Astrocyte (in vitro differentiated cells and primary cell): ENCODE measurements around the gene NME4. TPM values are rescaled to one million over a fixed set of nuclear protein-coding genes. Genes with fewer than 3 reads are reported as not detected.

Source experiments
- DNase-seq: peaks from one replicate; pipeline ENCODE4 v3.0.0-alpha.2; 2010; ENCODE audit warnings: low read depth
- FAIRE-seq: peaks from 2 replicates; lab custom pipeline; 2011; peaks lifted over from hg19 to GRCh38; lab: Jason Lieb, UNC
- H2AFZ ChIP-seq: 2 replicates; pipeline ENCODE4 v1.6.0; 2012; ENCODE audit warnings: low read depth, low read length, inconsistent platforms
- H3K27ac ChIP-seq: 2 replicates; pipeline ENCODE4 v1.5.1; 2011; ENCODE audit warnings: low read depth, low read length, inconsistent platforms
- H3K27me3 ChIP-seq: 2 replicates; pipeline ENCODE4 v1.6.0; 2011; ENCODE audit warnings: low read length, inconsistent platforms; ENCODE audit not compliant: insufficient read depth
- H3K36me3 ChIP-seq: 2 replicates; pipeline ENCODE4 v1.5.1; 2011; ENCODE audit warnings: low read length, inconsistent platforms; ENCODE audit not compliant: insufficient read depth
- H3K4me1 ChIP-seq: 2 replicates; pipeline ENCODE4 v1.5.1; 2011; ENCODE audit warnings: low read length, inconsistent platforms; ENCODE audit not compliant: insufficient read depth
- H3K4me2 ChIP-seq: 2 replicates; pipeline ENCODE4 v1.6.0; 2012; ENCODE audit warnings: low read length, inconsistent platforms
- H3K4me3 ChIP-seq: 2 replicates; pipeline ENCODE4 v1.5.1; 2011; ENCODE audit warnings: low read depth, mild to moderate bottlenecking, low read length, inconsistent platforms; ENCODE audit not compliant: insufficient read depth
- H3K79me2 ChIP-seq: 2 replicates; pipeline ENCODE4 v1.6.0; 2012; ENCODE audit warnings: mild to moderate bottlenecking, low read length, inconsistent platforms; ENCODE audit not compliant: insufficient read depth
- H3K9ac ChIP-seq: 2 replicates; pipeline ENCODE4 v1.6.0; 2012; ENCODE audit warnings: mild to moderate bottlenecking, low read length, inconsistent platforms
- H3K9me3 ChIP-seq: 2 replicates; pipeline ENCODE4 v1.5.1; 2012; ENCODE audit warnings: low read depth, mild to moderate bottlenecking, low read length, inconsistent platforms; ENCODE audit not compliant: insufficient read depth
- H4K20me1 ChIP-seq: 2 replicates; pipeline ENCODE4 v1.6.0; 2012; ENCODE audit warnings: low read length, inconsistent platforms; ENCODE audit not compliant: insufficient read depth
- H3K27ac Mint-ChIP-seq: one replicate; pipeline ENCODE4 v1.8.0; 2021; ENCODE audit warnings: mild to moderate bottlenecking, mixed read lengths; ENCODE audit not compliant: unreplicated experiment
- H3K27me3 Mint-ChIP-seq: one replicate; pipeline ENCODE4 v1.8.0; 2021; ENCODE audit warnings: low read depth, mixed read lengths; ENCODE audit not compliant: unreplicated experiment
- H3K36me3 Mint-ChIP-seq: one replicate; pipeline ENCODE4 v1.8.0; 2021; ENCODE audit warnings: low read depth, mixed read lengths; ENCODE audit not compliant: unreplicated experiment
- H3K4me1 Mint-ChIP-seq: one replicate; pipeline ENCODE4 v1.8.0; 2021; ENCODE audit warnings: low read depth, mixed read lengths; ENCODE audit not compliant: unreplicated experiment
- H3K4me3 Mint-ChIP-seq: one replicate; pipeline ENCODE4 v1.8.0; 2021; ENCODE audit warnings: mild to moderate bottlenecking, moderate library complexity, mixed read lengths; ENCODE audit not compliant: unreplicated experiment
- H3K9me3 Mint-ChIP-seq: one replicate; pipeline ENCODE4 v1.8.0; 2021; ENCODE audit warnings: mild to moderate bottlenecking, mixed read lengths; ENCODE audit not compliant: unreplicated experiment
- CTCF ChIP-seq: IDR thresholded peaks from 2 replicates; pipeline ENCODE4 v1.5.1; 2011; ENCODE audit warnings: low read depth, mild to moderate bottlenecking, inconsistent platforms, low read length, moderate library complexity; ENCODE audit not compliant: insufficient read depth
- EZH2 ChIP-seq: IDR thresholded peaks from 2 replicates; pipeline ENCODE4 v1.6.1; 2012; ENCODE audit warnings: mild to moderate bottlenecking, low read length, inconsistent platforms; ENCODE audit not compliant: insufficient read depth
- total RNA-seq: library from RNA; stranded (reverse); gene quantifications from 2 replicates; pipeline ENCODE4 v1.2.1, GENCODE V29; 2021

Gene NME4
- total RNA-seq, 1 donor from 2014 or later, result 268 TPM

GRCh38 chr16:373020-373598, 23.9 kb upstream of the NME4 start:
- no peak overlapping the region for H3K4me2 ChIP-seq
- H3K4me1 ChIP-seq, result peaks cover 8% of the 10 kb centered on the region
- H4K20me1 ChIP-seq, result peaks cover 14% of the 10 kb centered on the region
- Mint-ChIP-seq H3K4me3 (no peak overlapping the region), H3K27me3 (no peaks in the 10 kb centered on the region), H3K36me3 (peaks cover 2% of the 10 kb centered on the region), H3K27ac (no peak overlapping the region), H3K9me3 (no peaks in the 10 kb centered on the region), H3K4me1 (peaks cover 9% of the 10 kb centered on the region)
- no peaks in the 10 kb centered on the region for H3K79me2 ChIP-seq
- no peak overlapping the region for H2AFZ ChIP-seq
- TF ChIP-seq EZH2 (no peak), CTCF (no peak)
- no peaks in the 10 kb centered on the region for H3K27me3 ChIP-seq
- H3K36me3 ChIP-seq, result no peaks in the 10 kb centered on the region
- H3K9me3 ChIP-seq, result no peaks in the 10 kb centered on the region
- FAIRE-seq (no peak), DNase-seq (no peak)
- H3K27ac ChIP-seq, result no peak overlapping the region
- H3K9ac ChIP-seq, result no peak overlapping the region
- H3K4me3 ChIP-seq, result no peak overlapping the region

- Mint-ChIP-seq H3K4me1 (peaks cover 9% of the 10 kb centered on the region), H3K9me3 (no peaks in the 10 kb centered on the region), H3K4me3 (no peak overlapping the region), H3K27ac (no peak overlapping the region), H3K36me3 (peaks cover 2% of the 10 kb centered on the region), H3K27me3 (no peaks in the 10 kb centered on the region)
- TF ChIP-seq EZH2 (no peak), CTCF (no peak)
- no peaks in the 10 kb centered on the region for H3K36me3 ChIP-seq
- no peak overlapping the region for H3K27ac ChIP-seq
- H3K4me3 ChIP-seq, result no peak overlapping the region
- no peaks in the 10 kb centered on the region for H3K9me3 ChIP-seq
- no peak overlapping the region for H3K9ac ChIP-seq
- no peak overlapping the region for H3K4me2 ChIP-seq
- H3K79me2 ChIP-seq, result peaks cover 7% of the 10 kb centered on the region
- H2AFZ ChIP-seq, result no peak overlapping the region
- FAIRE-seq (no peak), DNase-seq (no peak)
- peaks cover 19% of the 10 kb centered on the region for H4K20me1 ChIP-seq
- H3K27me3 ChIP-seq, result no peaks in the 10 kb centered on the region
- peaks cover 8% of the 10 kb centered on the region for H3K4me1 ChIP-seq
Observed at GRCh38 chr16:373848-374615, 23.0 kb upstream of the NME4 start.

GRCh38 chr16:374616-374926, 22.4 kb upstream of the NME4 start:
- H3K4me3 Mint-ChIP-seq, result no peak overlapping the region
- Histone ChIP-seq H3K79me2 (peaks cover 12% of the 10 kb centered on the region), H3K4me3 (no peak overlapping the region), H4K20me1 (peaks cover 19% of the 10 kb centered on the region), H3K4me1 (peaks cover 4% of the 10 kb centered on the region), H3K27me3 (no peaks in the 10 kb centered on the region), H3K9ac (no peak overlapping the region), H3K4me2 (no peak overlapping the region), H3K36me3 (no peaks in the 10 kb centered on the region), H3K27ac (no peak overlapping the region), H3K9me3 (no peaks in the 10 kb centered on the region), H2AFZ (no peak overlapping the region)
- peaks cover 2% of the 10 kb centered on the region for H3K36me3 Mint-ChIP-seq
- FAIRE-seq (no peak), DNase-seq (no peak)
- H3K4me1 Mint-ChIP-seq, result peaks cover 6% of the 10 kb centered on the region
- no peaks in the 10 kb centered on the region for H3K9me3 Mint-ChIP-seq
- H3K27ac Mint-ChIP-seq, result no peak overlapping the region
- TF ChIP-seq CTCF (no peak), EZH2 (no peak)
- H3K27me3 Mint-ChIP-seq, result no peaks in the 10 kb centered on the region
